Fibroblast of lung (primary cell): ENCODE data around the gene TUT1. TPM values are rescaled to one million over a fixed set of nuclear protein-coding genes. Genes with fewer than 3 reads are reported as not detected.

Experiments used
- DNase-seq, 2 donors: peaks; one replicate each; pipeline versions ENCODE4 v3.0.0 to v3.0.0-alpha.2; 2010; ENCODE audit warnings: low read depth in 2 of 2
- H2AFZ ChIP-seq: 2 replicates; pipeline ENCODE4 v1.5.1; 2012; ENCODE audit warnings: low read length, control low read depth, inconsistent platforms
- H3K27ac ChIP-seq: 2 replicates; pipeline ENCODE4 v1.5.1; 2011; ENCODE audit warnings: low read length, control low read depth; ENCODE audit not compliant: insufficient read depth
- H3K27me3 ChIP-seq: 2 replicates; pipeline ENCODE4 v1.5.1; 2011; ENCODE audit warnings: mild to moderate bottlenecking, low read length; ENCODE audit not compliant: control insufficient read depth, insufficient read depth
- H3K36me3 ChIP-seq: 2 replicates; pipeline ENCODE4 v1.5.1; 2011; ENCODE audit warnings: low read length; ENCODE audit not compliant: control insufficient read depth, insufficient read depth
- H3K4me1 ChIP-seq: 2 replicates; pipeline ENCODE4 v1.5.1; 2011; ENCODE audit warnings: low read length; ENCODE audit not compliant: control insufficient read depth, insufficient read depth; ENCODE audit errors: extremely low read depth
- H3K4me2 ChIP-seq: 2 replicates; pipeline ENCODE4 v1.5.1; 2011; ENCODE audit warnings: low read length, control low read depth; ENCODE audit not compliant: insufficient read depth; ENCODE audit errors: extremely low read depth
- H3K4me3 ChIP-seq, 4 experiments: fragments of 200-600 bp in 1 of 4; sonication (generic) in 1 of 4; replicated peaks in 1 of 4; 2 replicates each; pipeline ENCODE4 v1.5.1; 2011 to 2016; ENCODE audit warnings: low read length in 4 of 4, low read depth in 3 of 4, mild to moderate bottlenecking in 3 of 4, control low read depth in 2 of 4, inconsistent platforms in 1 of 4, mixed read lengths in 1 of 4; ENCODE audit not compliant: insufficient read depth in 1 of 4; ENCODE audit errors: control extremely low read depth in 1 of 4
- H3K79me2 ChIP-seq: 2 replicates; pipeline ENCODE4 v1.5.1; 2012; ENCODE audit warnings: mild to moderate bottlenecking, low read length, inconsistent platforms; ENCODE audit not compliant: control insufficient read depth, insufficient read depth
- H3K9ac ChIP-seq: 2 replicates; pipeline ENCODE4 v1.5.1; 2011; ENCODE audit warnings: mild to moderate bottlenecking, low read length, control low read depth; ENCODE audit not compliant: insufficient read depth
- H3K9me3 ChIP-seq: 2 replicates; pipeline ENCODE4 v1.5.1; 2012; ENCODE audit warnings: low read depth, low read length; ENCODE audit not compliant: control insufficient read depth, insufficient read depth
- H4K20me1 ChIP-seq: 2 replicates; pipeline ENCODE4 v1.5.1; 2011; ENCODE audit warnings: low read length; ENCODE audit not compliant: control insufficient read depth, insufficient read depth; ENCODE audit errors: extremely low read depth
- EZH2 ChIP-seq: IDR thresholded peaks from 2 replicates; pipeline ENCODE4 v1.5.1; 2012; ENCODE audit warnings: low read length, control low read depth, mild to moderate bottlenecking; ENCODE audit errors: missing control alignments
- polyA plus RNA-seq, 2 donors: library from polyadenylated mRNA; depleted of rRNA in 1 of 2; stranded (reverse) in 1 of 2; unstranded in 1 of 2; fragments of >200 nt; gene quantifications; 2 replicates each; pipeline ENCODE4 v1.2.1, GENCODE V29; 2011 to 2012; ENCODE audit warnings: missing spikeins in 1 of 2
- total RNA-seq: library from RNA; depleted of rRNA; stranded (reverse); fragments of >200 nt; gene quantifications from 2 replicates; pipeline ENCODE4 v1.2.1, GENCODE V29; 2014
- TF ChIP-seq, protein P1 (sequence below), 2 donors: IDR thresholded peaks in 1 of 2; conservative IDR thresholded peaks in 1 of 2; 1 replicate in 1 of 2; 2 replicates in 1 of 2; pipeline ENCODE4 v1.5.1; 2011 to 2012; ENCODE audit warnings: low read length in 2 of 2, control low read depth in 1 of 2, inconsistent platforms in 1 of 2, low read depth in 1 of 2, mild to moderate bottlenecking in 1 of 2

The TUT1 gene
- total and polyA plus RNA-seq, 2 donors (not counting 1 experiment from before 2014, with no cell fraction given), result 5.5 to 7.8 TPM

DNA sequence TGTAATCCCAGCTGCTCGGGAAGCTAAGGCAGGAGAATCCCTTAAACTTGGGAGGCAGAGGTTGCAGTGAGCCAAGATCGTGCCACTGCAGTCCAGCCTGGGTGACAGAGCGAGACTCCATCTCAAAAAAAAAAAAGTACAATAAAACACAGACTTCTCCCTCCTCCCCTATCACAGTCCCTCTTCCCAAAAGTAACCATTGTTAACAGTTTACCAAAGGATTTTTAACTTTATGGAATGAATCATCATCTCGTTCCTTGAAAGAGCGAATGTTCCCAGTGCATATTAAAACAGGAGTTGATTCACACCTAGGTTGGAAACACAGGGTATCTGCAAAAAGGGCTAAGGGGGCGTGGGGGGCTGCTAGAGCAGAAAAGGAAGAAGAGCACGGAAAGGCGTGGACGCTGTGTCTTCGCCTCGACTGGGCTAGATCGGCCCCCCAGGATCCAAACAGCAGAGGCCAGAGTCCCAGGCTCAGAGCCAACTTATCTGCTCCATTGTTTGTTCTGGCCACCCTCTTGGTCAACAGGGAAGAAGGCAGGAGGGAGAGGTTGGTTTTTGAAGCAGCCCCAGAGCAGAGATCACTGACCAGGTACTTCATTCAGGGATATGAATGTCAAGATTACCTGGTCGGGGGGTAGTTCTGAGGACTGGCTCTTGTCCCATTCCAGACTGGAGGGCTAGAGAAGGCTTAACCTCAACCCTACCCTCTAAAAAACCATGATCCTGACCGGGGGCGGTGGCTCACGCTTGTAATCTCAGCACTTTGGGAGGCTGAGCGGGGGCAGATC is 42.6 kb downstream of the TUT1 start:
- Histone ChIP-seq H3K27ac (no peak overlapping the region), H3K4me3 (no peak overlapping the region), H3K4me1 (peaks cover 21% of the 10 kb centered on the region), H3K4me2 (no peak overlapping the region), H4K20me1 (no peaks in the 10 kb centered on the region), H3K79me2 (peaks cover 46% of the 10 kb centered on the region), H2AFZ (no peak overlapping the region), H3K36me3 (peaks cover 5% of the 10 kb centered on the region), H3K9me3 (no peaks in the 10 kb centered on the region), H3K9ac (no peak overlapping the region), H3K27me3 (no peaks in the 10 kb centered on the region)
- TF ChIP-seq, protein P1, sequence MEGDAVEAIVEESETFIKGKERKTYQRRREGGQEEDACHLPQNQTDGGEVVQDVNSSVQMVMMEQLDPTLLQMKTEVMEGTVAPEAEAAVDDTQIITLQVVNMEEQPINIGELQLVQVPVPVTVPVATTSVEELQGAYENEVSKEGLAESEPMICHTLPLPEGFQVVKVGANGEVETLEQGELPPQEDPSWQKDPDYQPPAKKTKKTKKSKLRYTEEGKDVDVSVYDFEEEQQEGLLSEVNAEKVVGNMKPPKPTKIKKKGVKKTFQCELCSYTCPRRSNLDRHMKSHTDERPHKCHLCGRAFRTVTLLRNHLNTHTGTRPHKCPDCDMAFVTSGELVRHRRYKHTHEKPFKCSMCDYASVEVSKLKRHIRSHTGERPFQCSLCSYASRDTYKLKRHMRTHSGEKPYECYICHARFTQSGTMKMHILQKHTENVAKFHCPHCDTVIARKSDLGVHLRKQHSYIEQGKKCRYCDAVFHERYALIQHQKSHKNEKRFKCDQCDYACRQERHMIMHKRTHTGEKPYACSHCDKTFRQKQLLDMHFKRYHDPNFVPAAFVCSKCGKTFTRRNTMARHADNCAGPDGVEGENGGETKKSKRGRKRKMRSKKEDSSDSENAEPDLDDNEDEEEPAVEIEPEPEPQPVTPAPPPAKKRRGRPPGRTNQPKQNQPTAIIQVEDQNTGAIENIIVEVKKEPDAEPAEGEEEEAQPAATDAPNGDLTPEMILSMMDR (conservative IDR thresholded peaks at IDR 0.05 in 1 of 2, IDR thresholded peaks at IDR 0.05 in 1 of 2; ENCODE audit: low read depth in 1 of 2, low read length in 2 of 2), result no peak
- TF ChIP-seq EZH2, result no peak
- peak in 1 of 2 donors; percentile 41 for DNase-seq

DNA sequence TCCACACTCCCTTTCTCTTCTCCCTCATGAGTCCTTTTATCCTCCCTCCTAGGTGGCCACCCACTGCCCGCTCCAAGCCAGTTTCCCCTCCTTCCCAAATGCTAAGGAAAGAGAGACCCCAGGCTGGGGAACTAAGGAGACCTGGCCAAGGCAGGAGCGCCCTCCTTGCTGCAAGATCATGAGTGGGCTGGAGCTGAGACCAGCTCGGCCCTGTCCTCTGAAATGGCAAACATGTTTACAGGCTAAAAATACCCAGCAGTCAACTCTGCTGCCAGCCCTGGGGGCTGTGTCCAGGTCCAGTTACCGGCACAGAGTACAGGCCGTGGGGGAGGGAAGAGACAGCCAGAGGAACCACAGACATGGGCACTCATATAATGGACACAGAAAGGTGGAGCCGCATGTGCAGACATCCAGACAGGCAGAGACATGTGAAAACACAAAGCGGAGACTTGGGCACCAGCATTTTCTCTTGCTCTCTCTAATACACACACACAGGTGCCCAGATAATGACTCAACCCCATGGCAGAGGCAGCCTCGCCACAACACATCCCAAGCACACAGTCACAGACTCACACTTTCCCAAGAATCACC is 43.5 kb downstream of the TUT1 start:
- peak overlapping the region; percentile 82 for H3K27ac ChIP-seq
- peaks cover 9% of the 10 kb centered on the region for H3K36me3 ChIP-seq
- peaks cover 14% of the 10 kb centered on the region for H3K4me1 ChIP-seq
- H3K9me3 ChIP-seq, result no peaks in the 10 kb centered on the region
- H3K9ac ChIP-seq, result peak overlapping the region; percentile 73
- peak overlapping the region; percentile 98 for H3K4me2 ChIP-seq
- peak in 1 of 2 donors; percentile 40 for DNase-seq
- H3K4me3 ChIP-seq, result peak overlapping the region; percentile 57 to 98 (median 84)
- H3K79me2 ChIP-seq, result peaks cover 55% of the 10 kb centered on the region
- H4K20me1 ChIP-seq, result peaks cover 3% of the 10 kb centered on the region
- no peaks in the 10 kb centered on the region for H3K27me3 ChIP-seq
- H2AFZ ChIP-seq, result peak overlapping the region; percentile 13
- TF ChIP-seq, protein P1 (conservative IDR thresholded peaks at IDR 0.05 in 1 of 2, IDR thresholded peaks at IDR 0.05 in 1 of 2; ENCODE audit: low read depth in 1 of 2, low read length in 2 of 2), result no peak
- TF ChIP-seq EZH2, result no peak

DNA sequence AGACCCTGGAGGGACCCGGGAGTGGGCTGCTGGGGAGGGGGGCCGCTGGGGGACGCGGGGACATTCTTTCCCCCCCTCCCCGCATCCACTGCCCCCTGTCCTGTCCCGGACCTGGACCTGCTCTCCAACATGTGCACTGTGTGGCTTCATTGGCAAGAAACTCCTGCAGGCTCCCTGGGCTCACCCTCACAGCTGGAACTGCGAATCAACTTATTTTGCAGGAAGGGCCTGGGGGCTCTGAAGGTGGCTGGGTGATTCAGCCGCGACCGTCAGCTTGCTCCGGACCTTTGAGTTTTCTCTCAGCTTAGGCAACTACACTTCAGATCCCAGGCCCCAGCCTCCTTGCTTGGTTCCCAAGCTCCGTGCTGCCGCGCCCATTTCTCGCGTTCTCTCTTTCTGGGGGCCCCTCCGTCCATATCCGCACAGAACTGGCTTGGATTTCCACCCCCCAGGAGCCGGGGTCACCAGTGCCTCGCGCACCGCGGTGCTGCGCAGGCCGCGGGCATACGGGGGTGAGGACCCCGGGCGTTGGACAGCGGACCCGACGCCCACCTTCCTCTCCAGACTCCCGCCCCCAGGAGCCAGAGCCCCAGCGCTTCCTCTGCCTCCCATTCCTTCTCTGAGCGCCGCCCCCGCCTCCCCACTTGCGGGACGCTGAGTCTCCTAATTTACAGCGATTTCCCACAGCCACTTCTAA is 44.2 kb downstream of the TUT1 start:
- TF ChIP-seq, protein P1 (conservative IDR thresholded peaks at IDR 0.05 in 1 of 2, IDR thresholded peaks at IDR 0.05 in 1 of 2; ENCODE audit: low read depth in 1 of 2, low read length in 2 of 2), result no peak
- no peak for TF ChIP-seq EZH2
- peak overlapping the region; percentile 13 for H2AFZ ChIP-seq
- H3K4me2 ChIP-seq, result peak overlapping the region; percentile 98
- peaks cover 63% of the 10 kb centered on the region for H3K79me2 ChIP-seq
- H3K27me3 ChIP-seq, result no peaks in the 10 kb centered on the region
- peak; percentile 44 to 57 for DNase-seq
- peaks cover 9% of the 10 kb centered on the region for H3K36me3 ChIP-seq
- no peaks in the 10 kb centered on the region for H3K9me3 ChIP-seq
- peak overlapping the region; percentile 82 for H3K27ac ChIP-seq
- H3K4me3 ChIP-seq, result peak overlapping the region; percentile 57 to 98 (median 84)
- peaks cover 11% of the 10 kb centered on the region for H3K4me1 ChIP-seq
- H4K20me1 ChIP-seq, result peaks cover 3% of the 10 kb centered on the region
- peak overlapping the region; percentile 73 for H3K9ac ChIP-seq
